AML-193 (cell line): ENCODE measurements around the gene RALGAPB.

Experiments used
- DNase-seq, 2 experiments: peaks; one replicate each; lab custom pipeline; 2025; lab: John Stamatoyannopoulos, UW

The RALGAPB gene

GRCh38 chr20:38612751-38613515 is 140.3 kb downstream of the RALGAPB start:
- no peak for DNase-seq

GRCh38 chr20:38615283-38615682 is 142.6 kb downstream of the RALGAPB start:
- DNase-seq, result no peak

- DNase-seq, result no peak
Observed at GRCh38 chr20:38616457-38616856, 143.8 kb downstream of the RALGAPB start.

- no peak for DNase-seq
Observed at GRCh38 chr20:38617011-38617829, 144.6 kb downstream of the RALGAPB start.

- DNase-seq, result no peak
Observed at GRCh38 chr20:38617830-38618196, 145.2 kb downstream of the RALGAPB start.

- DNase-seq, result no peak
Observed at GRCh38 chr20:38620441-38620840, 147.8 kb downstream of the RALGAPB start.

GRCh38 chr20:38623061-38623460 is 150.4 kb downstream of the RALGAPB start:
- DNase-seq, result no peak

GRCh38 chr20:38624084-38624483 is 151.4 kb downstream of the RALGAPB start:
- DNase-seq, result no peak

GRCh38 chr20:38625896-38626295 is 153.3 kb downstream of the RALGAPB start:
- no peak for DNase-seq

- no peak for DNase-seq
Observed at GRCh38 chr20:38626921-38627659, 154.4 kb downstream of the RALGAPB start.
